Skeletal muscle cell (primary cell): ENCODE data around the gene BLM.
A peak's percentile ranks its signal among the peaks of the same experiment; 100 is the strongest.
"Not testable (repeated sequence)": the region's sequence is repeated elsewhere in the genome, so short reads cannot be mapped to it uniquely, and the experiment has no call there.

Experiments used
- DNase-seq: peaks from one replicate; pipeline ENCODE4 v3.0.0-alpha.2; 2010; ENCODE audit warnings: low read depth
- H3K4me3 ChIP-seq: 2 replicates; pipeline ENCODE4 v1.5.1; 2011; ENCODE audit warnings: low read depth, mild to moderate bottlenecking, control low read depth, low read length, moderate library complexity

Gene BLM

DNA sequence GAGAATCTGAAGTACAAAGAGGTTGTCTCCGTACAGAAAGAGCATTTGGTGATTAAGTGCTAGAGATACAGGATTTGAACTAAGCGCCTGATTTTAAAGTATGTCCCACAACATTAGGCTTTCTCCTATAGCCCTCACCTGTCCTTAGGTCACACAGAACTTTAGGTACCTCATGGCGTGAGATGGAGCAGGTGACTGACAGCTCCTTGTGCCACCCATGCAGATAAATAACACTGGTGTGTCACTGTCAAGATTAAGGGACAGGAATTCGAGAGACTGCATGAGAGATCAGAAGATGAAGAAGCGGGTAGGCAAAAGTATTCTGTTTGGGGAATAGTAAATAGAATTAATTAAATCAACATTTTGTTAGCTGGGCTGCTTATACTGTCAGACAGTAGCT, 1.1 kb downstream of the BLM start:
- peak overlapping the region; percentile 89 for H3K4me3 ChIP-seq
- DNase-seq, result no peak

DNA sequence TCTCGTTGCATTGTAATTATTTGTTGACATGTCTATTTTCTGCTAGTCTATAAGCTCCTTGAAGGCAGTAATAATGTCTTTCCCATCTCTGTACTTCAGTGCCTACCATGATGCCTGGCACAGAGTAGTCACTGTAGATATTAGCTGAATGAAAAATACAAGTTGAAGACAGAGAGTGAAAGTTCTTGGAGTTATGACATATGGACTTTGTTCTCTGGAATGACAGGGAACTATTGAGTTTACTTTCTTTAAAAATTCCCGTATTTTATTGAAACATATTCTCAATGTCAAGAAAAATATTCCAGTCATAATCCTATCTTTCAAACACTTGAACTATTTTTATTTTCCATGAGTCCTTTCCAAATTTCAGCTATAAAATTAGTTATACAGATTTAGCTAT, 3.0 kb downstream of the BLM start:
- no peak for DNase-seq
- H3K4me3 ChIP-seq, result no peak overlapping the region

DNA sequence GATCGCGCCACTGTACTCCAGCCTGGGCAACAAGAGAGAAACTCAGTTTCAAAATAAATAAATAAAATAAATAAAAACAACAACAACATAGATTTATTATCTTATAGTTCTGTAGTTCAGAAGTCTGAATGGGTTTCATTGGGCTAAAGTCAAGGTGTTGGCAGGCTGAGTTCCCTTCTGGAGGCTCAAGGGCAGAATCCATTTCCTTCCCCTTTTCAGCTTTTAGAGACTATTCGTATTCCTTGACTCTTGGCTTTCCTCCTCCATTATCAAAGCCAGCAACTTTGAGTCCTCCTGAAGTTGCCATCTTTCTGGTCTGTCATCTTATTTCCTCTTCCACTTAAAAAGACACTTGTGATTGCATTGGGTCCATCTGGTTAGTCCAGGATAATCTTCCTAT, 12.1 kb downstream of the BLM start:
- no peak for DNase-seq
- H3K4me3 ChIP-seq, result no peak overlapping the region

DNA sequence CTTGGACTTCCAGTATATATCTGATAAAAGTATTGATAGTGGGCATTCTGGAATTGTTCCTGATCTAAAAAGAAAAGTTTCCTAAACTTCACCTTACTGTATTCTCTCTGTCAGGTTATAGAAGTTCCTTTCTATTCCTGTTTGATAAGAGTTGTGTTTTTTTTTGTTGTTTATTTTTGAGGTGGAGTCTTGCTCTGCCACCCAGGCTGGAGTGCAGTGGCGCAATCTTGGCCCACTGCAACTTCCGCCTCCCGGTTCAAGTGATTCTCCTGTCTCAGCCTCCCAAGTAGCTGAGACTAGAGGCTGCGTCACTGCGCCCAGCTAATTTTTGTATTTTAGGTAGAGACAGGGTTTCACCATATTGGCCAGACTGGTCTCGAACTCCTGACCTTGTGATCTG, 13.1 kb downstream of the BLM start:
- DNase-seq, result no peak
- H3K4me3 ChIP-seq, result no peak overlapping the region

DNA sequence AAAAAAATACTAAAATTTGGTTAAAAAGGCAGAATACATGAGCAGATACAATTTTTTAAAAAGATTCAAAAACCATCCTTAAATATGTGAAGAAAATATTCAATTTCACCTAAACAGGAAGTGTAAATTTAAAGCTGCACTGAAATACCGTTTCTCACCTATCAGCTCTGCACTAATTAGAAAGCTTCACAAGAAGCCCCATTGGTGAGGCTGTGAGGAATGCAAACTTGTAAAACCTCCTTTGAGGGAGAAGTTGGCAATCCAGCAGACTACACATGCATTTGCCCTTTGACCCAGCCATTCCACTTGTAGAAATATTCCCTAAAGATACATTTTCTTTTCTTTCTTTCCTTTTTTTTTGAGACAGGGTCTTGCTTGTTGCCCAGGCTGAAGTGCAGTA, 18.8 kb downstream of the BLM start:
- no peak overlapping the region for H3K4me3 ChIP-seq
- no peak for DNase-seq

DNA sequence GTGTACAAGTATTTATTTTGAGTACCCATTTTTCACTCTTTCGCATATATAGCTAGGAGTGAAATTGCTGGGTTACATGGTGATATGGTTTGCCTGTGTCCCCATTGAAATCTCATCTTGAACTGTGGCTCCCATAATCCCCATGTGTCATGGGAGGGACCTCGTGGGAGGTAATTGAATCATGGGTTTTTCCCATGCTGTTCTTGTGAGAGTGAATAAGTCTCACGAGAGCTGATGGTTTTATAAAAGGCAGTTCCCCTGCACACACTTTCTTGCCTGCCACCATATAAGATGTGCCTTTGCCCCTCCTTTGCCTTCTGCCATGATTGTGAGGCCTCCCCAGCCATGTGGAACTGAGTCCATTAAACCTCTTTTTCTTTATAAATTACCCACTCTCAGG, 23.4 kb downstream of the BLM start:
- not testable (repeated sequence) for H3K4me3 ChIP-seq, DNase-seq

DNA sequence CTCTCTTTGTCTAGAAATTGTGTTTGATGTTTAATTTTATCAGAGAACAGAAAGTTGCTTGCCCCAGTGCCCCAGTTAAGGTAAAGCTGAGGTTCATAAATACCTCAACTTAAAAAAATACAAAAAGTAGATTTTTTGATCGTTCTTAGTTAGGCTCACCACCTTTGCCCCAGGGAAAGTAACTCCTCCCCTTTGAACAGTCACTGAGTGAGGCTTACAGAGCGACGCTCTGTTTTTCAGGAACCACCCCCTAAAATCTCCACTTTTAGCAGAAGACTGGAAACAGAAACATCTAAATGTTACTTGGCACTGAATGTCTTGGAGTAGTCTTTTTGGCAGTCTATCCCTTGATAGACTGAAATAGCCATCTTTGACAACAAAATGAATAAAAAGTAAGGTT, 24.9 kb downstream of the BLM start:
- no peak for DNase-seq

DNA sequence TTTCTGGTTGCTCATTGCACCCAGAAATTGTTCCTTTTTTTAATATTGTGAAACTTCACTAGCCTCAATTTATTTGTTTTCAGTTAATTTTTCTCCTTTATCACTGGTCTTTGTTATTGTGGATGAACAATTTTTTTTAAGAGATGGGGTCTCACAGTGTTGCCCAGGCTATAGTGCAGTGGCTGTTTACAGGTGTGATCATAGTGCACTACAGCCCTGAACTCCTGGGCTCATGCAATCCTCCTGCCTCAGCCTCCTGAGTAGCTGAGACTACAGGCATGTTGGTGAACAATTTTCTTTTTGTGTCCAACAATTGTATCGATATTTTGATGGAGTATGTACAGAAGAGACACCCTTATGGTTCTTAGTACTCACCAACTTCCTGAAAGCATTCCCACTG, 26.3 kb downstream of the BLM start:
- no peak for DNase-seq
- H3K4me3 ChIP-seq, result no peak overlapping the region

More for the DNA sequence above, 24.9 kb downstream of the BLM start:
- no peak overlapping the region for H3K4me3 ChIP-seq

DNA sequence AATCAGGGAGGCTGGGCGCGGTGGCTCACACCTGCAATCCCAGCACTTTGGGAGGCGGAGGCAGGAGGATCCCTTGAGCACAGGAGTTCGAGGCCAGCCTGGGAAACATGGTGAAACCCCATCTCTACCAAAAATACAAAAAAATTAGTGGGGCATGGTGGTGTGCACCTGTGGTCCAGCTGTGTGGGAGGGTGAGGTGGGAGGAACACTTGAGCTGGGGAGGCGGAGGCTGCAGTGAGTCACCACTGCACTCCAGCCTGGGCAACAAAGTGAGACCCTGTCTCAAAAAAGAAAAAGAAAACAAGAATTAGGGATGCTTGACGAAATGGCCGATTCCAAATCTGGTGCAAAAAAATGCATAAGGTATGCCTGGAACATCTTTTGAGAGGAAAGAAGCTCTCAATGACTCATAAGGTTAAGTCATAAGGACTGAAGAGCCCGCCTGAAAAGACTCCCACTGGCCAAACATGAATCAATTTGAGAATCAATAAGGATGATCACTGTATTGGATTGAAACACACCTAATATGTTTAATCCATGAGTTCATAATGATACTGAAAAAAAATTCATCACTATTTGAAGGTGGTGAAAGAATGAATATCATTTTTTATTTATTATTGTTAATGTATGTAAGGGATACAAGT, 27.7 kb downstream of the BLM start:
- no peak for DNase-seq
- H3K4me3 ChIP-seq, result no peak overlapping the region

DNA sequence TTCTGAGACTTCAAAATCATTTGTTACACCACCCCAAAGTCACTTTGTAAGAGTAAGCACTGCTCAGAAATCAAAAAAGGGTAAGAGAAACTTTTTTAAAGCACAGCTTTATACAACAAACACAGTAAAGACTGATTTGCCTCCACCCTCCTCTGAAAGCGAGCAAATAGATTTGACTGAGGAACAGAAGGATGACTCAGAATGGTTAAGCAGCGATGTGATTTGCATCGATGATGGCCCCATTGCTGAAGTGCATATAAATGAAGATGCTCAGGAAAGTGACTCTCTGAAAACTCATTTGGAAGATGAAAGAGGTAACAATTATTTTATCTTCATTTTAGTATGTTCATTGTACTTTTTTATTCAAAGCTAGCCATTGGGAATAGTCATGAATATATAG, 32.6 kb downstream of the BLM start:
- DNase-seq, result no peak

DNA sequence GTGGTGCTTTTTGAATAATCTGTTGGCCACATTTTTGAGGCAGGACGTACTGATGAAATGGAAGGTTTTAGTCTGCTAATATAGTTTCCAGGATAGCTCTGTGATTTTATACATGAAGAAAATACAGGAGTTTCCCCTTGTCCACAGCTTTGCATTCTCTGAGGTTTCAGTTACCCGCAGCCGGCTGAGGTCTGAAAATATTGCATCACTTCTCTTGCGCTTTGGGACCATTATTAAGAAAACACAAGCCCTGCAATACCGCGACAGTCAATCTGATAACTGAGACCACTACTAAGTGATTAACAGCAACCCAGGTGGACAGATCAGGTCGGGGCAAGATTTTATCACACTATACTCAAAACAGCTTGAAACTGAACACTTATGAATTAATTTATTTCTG, 33.0 kb downstream of the BLM start:
- DNase-seq, result no peak
- no peak overlapping the region for H3K4me3 ChIP-seq

More for the DNA sequence above, 32.6 kb downstream of the BLM start:
- no peak overlapping the region for H3K4me3 ChIP-seq

DNA sequence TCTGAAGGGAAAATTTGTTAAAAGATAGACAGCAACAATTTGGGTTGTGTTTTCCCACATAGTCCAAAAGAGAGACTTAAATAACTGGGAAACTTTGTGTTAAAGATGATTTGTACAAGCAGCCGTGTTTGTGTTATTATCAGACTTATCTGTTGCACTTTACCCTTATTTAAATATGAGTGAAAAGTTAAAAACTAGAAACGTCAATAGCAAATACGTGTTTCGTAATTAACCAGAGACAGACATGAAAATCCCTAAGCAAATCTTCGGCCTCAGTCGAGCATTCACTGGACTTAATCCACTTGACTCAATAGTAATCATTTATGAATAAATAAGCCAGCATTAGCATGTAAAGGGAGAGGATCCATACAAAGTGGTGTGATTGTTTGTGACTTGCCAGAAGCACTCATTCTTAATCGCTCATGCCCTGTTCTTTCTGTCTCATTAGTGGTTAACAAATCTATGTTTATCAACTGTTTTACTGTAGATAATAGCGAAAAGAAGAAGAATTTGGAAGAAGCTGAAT, 34.2 kb downstream of the BLM start:
- no peak for DNase-seq
- H3K4me3 ChIP-seq, result no peak overlapping the region

DNA sequence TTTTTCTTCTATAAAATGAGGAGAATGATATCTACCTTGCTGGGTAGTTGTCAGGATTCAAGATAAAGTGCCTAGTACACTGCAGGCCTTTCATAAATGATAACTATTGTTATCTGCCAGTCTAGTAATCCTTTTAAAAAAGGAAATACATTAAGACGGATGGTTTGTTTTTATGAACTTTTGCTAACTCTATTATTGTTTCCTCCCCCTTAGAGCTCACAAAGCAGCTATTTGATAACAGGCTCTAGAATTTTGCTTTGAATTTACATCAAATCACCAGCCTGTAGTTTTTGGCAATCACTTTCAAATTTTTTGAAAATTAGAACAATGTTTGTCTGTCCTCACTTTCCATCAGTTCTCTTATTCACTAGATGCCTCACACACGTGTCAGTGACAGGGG, 39.8 kb downstream of the BLM start:
- H3K4me3 ChIP-seq, result no peak overlapping the region
- DNase-seq, result no peak

DNA sequence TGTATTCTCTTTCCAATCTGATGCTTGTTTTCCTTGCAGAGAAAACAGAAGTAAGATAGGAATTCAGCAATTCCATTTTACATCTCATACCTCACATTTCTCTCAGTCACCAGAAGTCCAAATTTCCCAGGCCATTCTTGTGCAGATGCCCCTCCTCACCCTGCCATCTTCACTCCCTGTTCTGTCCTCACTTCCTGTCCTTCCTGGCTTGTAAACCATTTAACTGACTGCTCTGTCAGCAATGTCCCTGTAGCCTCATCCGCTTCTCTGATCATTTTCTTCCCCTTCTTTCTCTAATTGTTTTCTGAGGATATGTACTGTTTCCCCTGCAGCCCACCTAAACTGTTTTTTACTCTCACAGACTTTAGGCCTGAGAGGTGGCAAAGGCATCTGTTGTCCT, 40.3 kb downstream of the BLM start:
- no peak for DNase-seq
- H3K4me3 ChIP-seq, result no peak overlapping the region

DNA sequence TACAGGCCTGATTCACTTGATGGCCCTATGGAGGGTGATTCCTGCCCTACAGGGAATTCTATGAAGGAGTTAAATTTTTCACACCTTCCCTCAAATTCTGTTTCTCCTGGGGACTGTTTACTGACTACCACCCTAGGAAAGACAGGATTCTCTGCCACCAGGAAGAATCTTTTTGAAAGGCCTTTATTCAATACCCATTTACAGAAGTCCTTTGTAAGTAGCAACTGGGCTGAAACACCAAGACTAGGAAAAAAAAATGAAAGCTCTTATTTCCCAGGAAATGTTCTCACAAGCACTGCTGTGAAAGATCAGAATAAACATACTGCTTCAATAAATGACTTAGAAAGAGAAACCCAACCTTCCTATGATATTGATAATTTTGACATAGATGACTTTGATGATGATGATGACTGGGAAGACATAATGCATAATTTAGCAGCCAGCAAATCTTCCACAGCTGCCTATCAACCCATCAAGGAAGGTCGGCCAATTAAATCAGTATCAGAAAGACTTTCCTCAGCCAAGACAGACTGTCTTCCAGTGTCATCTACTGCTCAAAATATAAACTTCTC, 43.6 kb downstream of the BLM start:
- no peak for DNase-seq

DNA sequence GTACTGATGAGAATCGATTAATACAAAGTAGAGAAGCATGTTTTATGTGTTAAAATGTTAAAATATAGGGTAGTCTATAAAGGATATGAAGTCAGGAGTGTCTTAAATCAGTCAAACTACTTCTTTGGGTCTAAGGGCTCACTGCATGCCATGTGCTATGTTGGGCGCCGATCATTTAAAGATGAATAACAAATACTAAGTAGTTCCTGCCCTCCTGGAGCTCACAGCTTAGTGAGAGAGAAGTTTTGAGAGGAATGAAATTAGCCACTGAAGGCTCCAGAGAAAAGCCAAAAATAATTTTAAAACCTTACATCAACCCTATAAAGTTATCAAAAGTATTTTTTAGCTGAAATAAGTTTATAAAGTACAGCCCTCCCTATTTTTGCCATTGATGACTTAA, 44.5 kb downstream of the BLM start:
- DNase-seq, result no peak
- H3K4me3 ChIP-seq, result no peak overlapping the region

More for the DNA sequence above, 43.6 kb downstream of the BLM start:
- H3K4me3 ChIP-seq, result no peak overlapping the region

DNA sequence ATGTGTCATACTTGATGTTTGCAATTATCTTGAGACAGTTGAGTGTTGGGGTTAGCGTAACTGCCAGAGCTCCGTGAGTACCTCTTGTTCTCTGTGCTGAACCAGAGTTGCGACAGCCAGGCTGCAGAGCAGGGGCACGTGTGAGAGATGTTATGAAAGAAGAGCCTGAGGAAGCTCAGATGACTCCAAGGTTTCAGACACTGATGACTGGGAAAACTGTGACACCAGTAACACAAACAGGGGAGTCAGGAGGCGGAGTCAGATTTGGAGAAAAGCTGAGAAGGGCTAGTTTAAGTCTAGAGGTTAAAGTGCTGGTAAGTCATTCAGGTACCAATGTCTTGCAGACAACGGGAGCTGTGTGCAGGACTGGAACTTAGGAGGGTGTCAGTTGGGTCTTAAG, 45.0 kb downstream of the BLM start:
- no peak overlapping the region for H3K4me3 ChIP-seq
- DNase-seq, result peak; percentile 79

DNA sequence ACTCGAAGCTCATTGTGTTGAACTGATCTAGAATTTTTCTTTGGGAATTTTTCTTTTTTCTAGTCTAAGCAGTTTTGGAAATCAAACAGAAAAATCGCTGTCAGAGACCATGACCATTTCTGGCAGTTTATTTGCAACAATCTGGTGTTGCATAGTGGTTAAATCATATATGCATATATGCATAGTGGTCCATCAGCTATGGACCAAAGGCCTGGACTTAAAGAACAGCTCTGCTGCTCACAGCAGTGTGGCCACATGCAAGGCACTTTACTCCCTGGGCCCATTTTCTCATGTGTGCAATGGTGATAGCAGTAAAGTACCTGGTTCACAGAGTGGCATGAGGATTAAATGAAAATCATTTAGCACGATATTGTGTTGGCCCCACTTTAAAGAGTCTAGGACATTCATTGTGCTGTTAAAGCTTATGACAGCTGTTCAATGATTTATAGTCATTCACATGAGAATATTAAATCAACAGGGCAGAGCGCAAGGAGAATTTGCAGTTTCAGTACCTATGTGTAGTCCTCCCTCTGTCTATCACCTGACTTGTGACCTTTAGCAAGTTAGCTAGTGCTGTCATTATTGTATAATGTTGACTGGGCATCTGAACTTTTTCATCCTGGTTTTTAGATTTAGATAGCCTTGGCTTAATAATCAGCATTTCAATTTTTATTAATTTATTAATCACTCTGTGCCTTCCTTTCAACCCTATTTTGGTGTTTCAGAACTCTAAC, 46.4 kb downstream of the BLM start:
- H3K4me3 ChIP-seq, result no peak overlapping the region
- DNase-seq, result no peak

DNA sequence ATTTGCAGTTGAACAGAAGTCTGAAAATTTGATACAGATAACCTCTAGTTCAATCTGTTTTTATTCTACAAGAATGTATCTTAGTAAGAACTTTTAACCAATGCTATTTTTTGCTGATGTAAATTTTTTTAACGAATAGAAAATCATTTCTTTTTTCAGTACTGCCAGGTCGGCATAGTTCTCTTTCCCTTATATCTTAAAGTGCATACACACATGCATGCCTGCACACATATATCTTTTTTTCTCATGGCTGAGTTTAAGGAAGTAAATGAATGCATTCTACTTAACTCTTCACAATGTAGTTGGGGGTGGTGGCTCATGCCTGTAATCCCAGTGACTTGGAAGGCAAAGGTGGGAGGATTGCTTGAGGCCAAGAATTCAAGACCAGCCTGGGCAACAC, 48.4 kb downstream of the BLM start:
- H3K4me3 ChIP-seq, result no peak overlapping the region
- no peak for DNase-seq

DNA sequence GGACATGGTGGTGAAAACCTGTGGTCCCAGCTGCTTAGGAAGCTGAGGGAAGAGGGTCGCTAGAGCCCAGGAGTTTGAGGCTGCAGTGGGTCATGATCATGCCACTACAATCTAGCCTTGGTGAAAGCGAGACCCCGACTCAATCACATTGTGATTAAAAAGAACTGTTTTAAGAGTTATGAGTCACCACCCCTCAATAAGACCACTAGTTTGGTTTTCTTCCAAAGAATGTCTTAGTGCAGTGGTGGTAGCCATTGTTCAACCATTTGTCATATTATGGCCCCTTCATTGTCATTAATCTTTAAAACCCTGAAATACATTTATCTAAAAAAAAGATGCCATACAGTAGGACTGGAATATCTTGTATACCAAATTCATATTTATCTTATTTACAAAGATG, 48.8 kb downstream of the BLM start:
- no peak for DNase-seq
- no peak overlapping the region for H3K4me3 ChIP-seq

DNA sequence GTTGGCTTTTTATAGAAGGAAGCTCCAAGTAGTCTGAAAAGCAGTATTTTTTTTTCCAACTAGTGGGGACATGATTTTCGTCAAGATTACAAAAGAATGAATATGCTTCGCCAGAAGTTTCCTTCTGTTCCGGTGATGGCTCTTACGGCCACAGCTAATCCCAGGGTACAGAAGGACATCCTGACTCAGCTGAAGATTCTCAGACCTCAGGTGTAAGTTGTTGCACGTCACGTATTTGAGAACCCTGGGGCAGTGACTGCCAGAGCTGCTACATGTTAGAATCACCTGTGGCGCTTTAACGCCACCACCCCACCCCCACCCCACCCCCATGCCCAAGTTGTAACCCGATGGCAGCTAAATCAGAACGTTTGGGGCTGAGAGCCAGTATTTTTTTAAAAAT, 52.2 kb downstream of the BLM start:
- H3K4me3 ChIP-seq, result no peak overlapping the region
- DNase-seq, result no peak
